ENCODE results near the gene DDT.
"Not testable (repeated sequence)": the region's sequence is repeated elsewhere in the genome, so short reads cannot be mapped to it uniquely, and the experiment has no call there.

DDT gene

GRCh38 chr22:23969071-23969470, 5.2 kb downstream of the DDT start:
- DNase-seq (ENCODE audit: extremely low read depth, insufficient read length): no peak
- Histone ChIP-seq H3K36me3 (ENCODE audit: control insufficient read depth, insufficient read depth, low read length) (peaks cover 21% of the 10 kb centered on the region), H3K4me3 (replicated peaks; ENCODE audit: low read depth, low read length) (no peak overlapping the region), H3K27me3 (replicated peaks; ENCODE audit: control insufficient read depth, insufficient read depth, low read length) (no peaks in the 10 kb centered on the region)
- no peak for TF ChIP-seq CTCF (IDR thresholded peaks at IDR 0.05; ENCODE audit: insufficient read depth, low read length, poor library complexity, severe bottlenecking)

GRCh38 chr22:23966568-23966967, 7.7 kb downstream of the DDT start, which contains the start of gene DDTL:
DDTL (plus strand) TSS chr22:23966888; CDS start chr22:23966915, 27 bp downstream.
- H3K36me3 ChIP-seq (ENCODE audit: control insufficient read depth, insufficient read depth, low read length): peaks cover 20% of the 10 kb centered on the region
- not testable (repeated sequence) for H3K4me3 ChIP-seq (replicated peaks; ENCODE audit: low read depth, low read length); H3K27me3 ChIP-seq (replicated peaks; ENCODE audit: control insufficient read depth, insufficient read depth, low read length); DNase-seq (ENCODE audit: extremely low read depth, insufficient read length)

GRCh38 chr22:23966094-23966493, 8.1 kb downstream of the DDT start:
- not testable (repeated sequence) for H3K27me3 ChIP-seq (replicated peaks; ENCODE audit: control insufficient read depth, insufficient read depth, low read length); H3K4me3 ChIP-seq (replicated peaks; ENCODE audit: low read depth, low read length); DNase-seq (ENCODE audit: extremely low read depth, insufficient read length)
- H3K36me3 ChIP-seq (ENCODE audit: control insufficient read depth, insufficient read depth, low read length): peaks cover 16% of the 10 kb centered on the region

- not testable (repeated sequence) for H3K27me3 ChIP-seq (replicated peaks; ENCODE audit: control insufficient read depth, insufficient read depth, low read length); H3K4me3 ChIP-seq (replicated peaks; ENCODE audit: low read depth, low read length); DNase-seq (ENCODE audit: extremely low read depth, insufficient read length); H3K36me3 ChIP-seq (ENCODE audit: control insufficient read depth, insufficient read depth, low read length)
Observed at GRCh38 chr22:23961084-23961771, 13.0 kb downstream of the DDT start, which contains the start of gene GSTT2B. GSTT2B (minus strand) TSS chr22:23961195; CDS start chr22:23961131, 64 bp downstream.

- not testable (repeated sequence) for H3K4me3 ChIP-seq (replicated peaks; ENCODE audit: low read depth, low read length); DNase-seq (ENCODE audit: extremely low read depth, insufficient read length); H3K36me3 ChIP-seq (ENCODE audit: control insufficient read depth, insufficient read depth, low read length); H3K27me3 ChIP-seq (replicated peaks; ENCODE audit: control insufficient read depth, insufficient read depth, low read length)
- peak; percentile 60 for TF ChIP-seq CTCF (IDR thresholded peaks at IDR 0.05; ENCODE audit: insufficient read depth, low read length, poor library complexity, severe bottlenecking)
Observed at GRCh38 chr22:23956301-23956900, 17.8 kb downstream of the DDT start.

GRCh38 chr22:23955886-23956285, 18.4 kb downstream of the DDT start:
- H3K27me3 ChIP-seq (replicated peaks; ENCODE audit: control insufficient read depth, insufficient read depth, low read length); H3K36me3 ChIP-seq (ENCODE audit: control insufficient read depth, insufficient read depth, low read length); DNase-seq (ENCODE audit: extremely low read depth, insufficient read length); H3K4me3 ChIP-seq (replicated peaks; ENCODE audit: low read depth, low read length): not testable (repeated sequence)

- DNase-seq (ENCODE audit: extremely low read depth, insufficient read length); H3K36me3 ChIP-seq (ENCODE audit: control insufficient read depth, insufficient read depth, low read length); H3K27me3 ChIP-seq (replicated peaks; ENCODE audit: control insufficient read depth, insufficient read depth, low read length); H3K4me3 ChIP-seq (replicated peaks; ENCODE audit: low read depth, low read length): not testable (repeated sequence)
Observed at GRCh38 chr22:23954991-23955305, 19.3 kb downstream of the DDT start.

- H3K36me3 ChIP-seq (ENCODE audit: control insufficient read depth, insufficient read depth, low read length); H3K27me3 ChIP-seq (replicated peaks; ENCODE audit: control insufficient read depth, insufficient read depth, low read length); H3K4me3 ChIP-seq (replicated peaks; ENCODE audit: low read depth, low read length); DNase-seq (ENCODE audit: extremely low read depth, insufficient read length): not testable (repeated sequence)
Observed at GRCh38 chr22:23954193-23954990, 19.8 kb downstream of the DDT start.

- not testable (repeated sequence) for H3K36me3 ChIP-seq (ENCODE audit: control insufficient read depth, insufficient read depth, low read length); DNase-seq (ENCODE audit: extremely low read depth, insufficient read length)
Observed at GRCh38 chr22:23953485-23953884, 20.8 kb downstream of the DDT start.

GRCh38 chr22:23952794-23953405, 21.3 kb downstream of the DDT start:
- not testable (repeated sequence) for H3K4me3 ChIP-seq (replicated peaks; ENCODE audit: low read depth, low read length); H3K36me3 ChIP-seq (ENCODE audit: control insufficient read depth, insufficient read depth, low read length); DNase-seq (ENCODE audit: extremely low read depth, insufficient read length); H3K27me3 ChIP-seq (replicated peaks; ENCODE audit: control insufficient read depth, insufficient read depth, low read length)

More at GRCh38 chr22:23953485-23953884, 20.8 kb downstream of the DDT start:
- H3K27me3 ChIP-seq (replicated peaks; ENCODE audit: control insufficient read depth, insufficient read depth, low read length); H3K4me3 ChIP-seq (replicated peaks; ENCODE audit: low read depth, low read length): not testable (repeated sequence)

- not testable (repeated sequence) for H3K4me3 ChIP-seq (replicated peaks; ENCODE audit: low read depth, low read length); H3K27me3 ChIP-seq (replicated peaks; ENCODE audit: control insufficient read depth, insufficient read depth, low read length); DNase-seq (ENCODE audit: extremely low read depth, insufficient read length); H3K36me3 ChIP-seq (ENCODE audit: control insufficient read depth, insufficient read depth, low read length)
Observed at GRCh38 chr22:23951383-23951782, 22.9 kb downstream of the DDT start.
